Stomach (tissue), 9 donors: ENCODE measurements around the gene UST. TPM values are rescaled to one million over a fixed set of nuclear protein-coding genes. Genes with fewer than 3 reads are reported as not detected.

Experiments
- DNase-seq, 2 donors: peaks; one replicate each; pipeline versions ENCODE4 v3.0.0 to v3.0.0-alpha.2; 2013 to 2019
- H3K27ac ChIP-seq, 5 donors: fragments of 200-600 bp in 4 of 5; sonication (generic) in 4 of 5; one replicate each; pipeline ENCODE4 v1.5.1; 2013 to 2019; ENCODE audit warnings: mild to moderate bottlenecking in 1 of 5, moderate library complexity in 1 of 5
- H3K27me3 ChIP-seq, 3 donors: fragments of 200-600 bp; sonication (generic); one replicate each; pipeline ENCODE4 v1.5.1; 2017 to 2019; ENCODE audit warnings: mixed run types in 1 of 3
- H3K36me3 ChIP-seq, 4 donors: fragments of 200-600 bp; sonication (generic); 1 replicate in 3 of 4; 2 replicates in 1 of 4; pipeline ENCODE4 v1.5.1; 2016 to 2019
- H3K4me1 ChIP-seq, 4 donors: fragments of 200-600 bp; sonication (generic); one replicate each; pipeline ENCODE4 v1.5.1; 2016 to 2019
- H3K4me3 ChIP-seq, 4 donors: fragments of 200-600 bp; sonication (generic) in 3 of 4; one replicate each; pipeline ENCODE4 v1.5.1; 2016 to 2019; ENCODE audit warnings: mild to moderate bottlenecking in 1 of 4
- H3K9me3 ChIP-seq, 4 donors: fragments of 200-600 bp; sonication (generic); one replicate each; pipeline ENCODE4 v1.5.1; 2016 to 2019
- CTCF ChIP-seq, 7 experiments: fragments of 450-650 bp in 4 of 7; fragments of 200-600 bp in 3 of 7; sonication (generic) in 3 of 7; IDR thresholded peaks; one replicate each; pipeline ENCODE4 v1.5.1; 2016 to 2019; ENCODE audit warnings: antibody characterized with exemption in 7 of 7, control low read depth in 2 of 7, mild to moderate bottlenecking in 1 of 7
- EP300 ChIP-seq: sonication (generic); formaldehyde crosslinking; IDR thresholded peaks from one replicate; pipeline ENCODE4 v1.6.1; 2017; ENCODE audit warnings: antibody characterized with exemption
- POLR2A ChIP-seq, 4 donors: fragments of 450-650 bp; IDR thresholded peaks; one replicate each; pipeline ENCODE4 v1.6.1; 2016; ENCODE audit warnings: antibody characterized with exemption in 4 of 4, control low read depth in 2 of 4, mild to moderate bottlenecking in 1 of 4, moderate library complexity in 1 of 4
- POLR2AphosphoS5 ChIP-seq, 3 donors: sonication (generic); formaldehyde crosslinking; IDR thresholded peaks; one replicate each; pipeline ENCODE4 v1.6.1; 2016; ENCODE audit warnings: antibody characterized with exemption in 3 of 3
- WGBS, 5 donors: extraction: QIAGEN DNeasy Blood & Tissue Kit in 3 of 5; methylation state at CpG; one replicate each; pipeline versions ENCODE4 v1.1.5 to v1.1.7; 2013 to 2018; 5-methylcytosine and 5-hydroxymethylcytosine counted together
- intact Hi-C: fragments of 100-400 bp; cut with DNase I; formaldehyde crosslinking; loops from one replicate; pipeline ENCODE4 v1.15.1; 2023; ENCODE audit warnings: low total_unique reads
- polyA plus RNA-seq, 3 donors: library from polyadenylated mRNA; stranded (reverse); fragments of 200-250 nt; gene quantifications; one replicate each; pipeline ENCODE4 v1.2.3, GENCODE V29; 2013
- total RNA-seq, 5 donors: library from RNA; depleted of rRNA; stranded (reverse); fragments of >200 nt; gene quantifications; one replicate each; pipeline versions ENCODE4 v1.1.0 to v1.2.3, GENCODE V29; 2014 to 2016
- donor health status: healthy with polysubstance abuse.
- donor health status: Bipolar disorder and iron deficiency.
- donor health status: healthy.

UST gene
- total and polyA plus RNA-seq, 8 donors = 2.2 to 45.8 (median 8.9) TPM

- no peak overlapping the region for H3K27ac ChIP-seq
- 85 to 92% (median 90%) methylated on average over 4 of the region's 4 CpGs for WGBS, 5 donors
- H3K4me3 ChIP-seq = no peak overlapping the region
- TF ChIP-seq CTCF (IDR thresholded peaks at IDR 0.05) (no peak), POLR2A (IDR thresholded peaks at IDR 0.05) (no peak), EP300 (no peak), POLR2AphosphoS5 (IDR thresholded peaks at IDR 0.05) (no peak)
- DNase-seq = no peak
- peaks cover 0 to 17% (median 8%) of the 10 kb centered on the region in 4 donors for H3K4me1 ChIP-seq
- intact Hi-C loops = no loop called here
- H3K9me3 ChIP-seq = no peaks in the 10 kb centered on the region
- no peaks in the 10 kb centered on the region for H3K27me3 ChIP-seq
- no peaks in the 10 kb centered on the region for H3K36me3 ChIP-seq
These were observed 185.9 kb downstream of the UST start for GRCh38 chr6:148932731-148933130.

GRCh38 chr6:148934539-148934938 lies 187.7 kb downstream of the UST start:
- peak in 1 of 2 donors; percentile 67 for DNase-seq
- H3K4me1 ChIP-seq = peaks cover 0 to 17% (median 8%) of the 10 kb centered on the region in 4 donors
- H3K27ac ChIP-seq = no peak overlapping the region
- H3K9me3 ChIP-seq = no peaks in the 10 kb centered on the region
- intact Hi-C loops = no loop called here
- no peak for TF ChIP-seq POLR2AphosphoS5 (IDR thresholded peaks at IDR 0.05)
- TF ChIP-seq POLR2A (IDR thresholded peaks at IDR 0.05) = no peak
- TF ChIP-seq EP300 = no peak
- TF ChIP-seq CTCF (IDR thresholded peaks at IDR 0.05) = no peak
- WGBS, 5 donors = 51 to 72% (median 69%) methylated on average over 4 of the region's 4 CpGs
- no peaks in the 10 kb centered on the region for H3K36me3 ChIP-seq
- H3K27me3 ChIP-seq = no peaks in the 10 kb centered on the region
- H3K4me3 ChIP-seq = no peak overlapping the region

- intact Hi-C loops = no loop called here
- Histone ChIP-seq H3K36me3 (no peaks in the 10 kb centered on the region), H3K27ac (no peak overlapping the region), H3K9me3 (no peaks in the 10 kb centered on the region), H3K4me1 (peaks cover 0 to 17% (median 8%) of the 10 kb centered on the region in 4 donors), H3K4me3 (no peak overlapping the region), H3K27me3 (no peaks in the 10 kb centered on the region)
- peak in 1 of 2 donors; percentile 38 for DNase-seq
- TF ChIP-seq CTCF (IDR thresholded peaks at IDR 0.05) = no peak
- TF ChIP-seq POLR2AphosphoS5 (IDR thresholded peaks at IDR 0.05) = no peak
- TF ChIP-seq POLR2A (IDR thresholded peaks at IDR 0.05) = no peak
- no peak for TF ChIP-seq EP300
- WGBS, 5 donors = 50 to 71% (median 68%) methylated on average over 3 of the region's 3 CpGs
These were observed 188.1 kb downstream of the UST start for GRCh38 chr6:148934961-148935360.

GRCh38 chr6:148935705-148936435 lies 189.0 kb downstream of the UST start:
- H3K4me1 ChIP-seq = peaks cover 0 to 17% (median 8%) of the 10 kb centered on the region in 4 donors
- H3K27me3 ChIP-seq = no peaks in the 10 kb centered on the region
- H3K9me3 ChIP-seq = no peaks in the 10 kb centered on the region
- DNase-seq = no peak
- H3K4me3 ChIP-seq = no peak overlapping the region
- no peak overlapping the region for H3K27ac ChIP-seq
- WGBS, 5 donors = 66 to 84% (median 72%) methylated on average over 7 of the region's 7 CpGs
- no peak for TF ChIP-seq CTCF (IDR thresholded peaks at IDR 0.05)
- TF ChIP-seq EP300 = no peak
- TF ChIP-seq POLR2A (IDR thresholded peaks at IDR 0.05) = no peak
- no peak for TF ChIP-seq POLR2AphosphoS5 (IDR thresholded peaks at IDR 0.05)
- H3K36me3 ChIP-seq = no peaks in the 10 kb centered on the region
- intact Hi-C loops = no loop called here
